H54 (cell line): Measurements from ENCODE around the gene ZBTB1.

Experiments used
- DNase-seq: peaks from one replicate; pipeline ENCODE4 v3.0.0; 2011; ENCODE audit warnings: low spot score, mixed read lengths; ENCODE audit not compliant: insufficient read length
- FAIRE-seq: peaks from 3 replicates; lab custom pipeline; 2011; peaks lifted over from hg19 to GRCh38; lab: Jason Lieb, UNC
- POLR2A ChIP-seq: IDR thresholded peaks from 2 replicates; pipeline ENCODE4 v1.6.1; 2011; ENCODE audit warnings: low read depth, mild to moderate bottlenecking, low read length

ZBTB1 gene

GRCh38 chr14:64504310-64504896 is at the start of gene ZBTB1:
Gene ZBTB1 (plus strand): TSS chr14:64504770. CDS start chr14:64521505, 16,735 bp downstream.
- peak; percentile 50 for DNase-seq
- TF ChIP-seq POLR2A: peak; percentile 55
- FAIRE-seq: no peak

- FAIRE-seq: peak; percentile 67
These were observed 45.0 kb upstream of the ZBTB1 start for GRCh38 chr14:64459405-64460136.

GRCh38 chr14:64461221-64461620 is 43.3 kb upstream of the ZBTB1 start:
- DNase-seq: no peak
- FAIRE-seq: no peak
- TF ChIP-seq POLR2A: no peak

More at GRCh38 chr14:64459405-64460136, 45.0 kb upstream of the ZBTB1 start:
- no peak for TF ChIP-seq POLR2A
- no peak for DNase-seq

- no peak for TF ChIP-seq POLR2A
- FAIRE-seq (no peak), DNase-seq (no peak)
These were observed 41.4 kb upstream of the ZBTB1 start for GRCh38 chr14:64463195-64463594.

GRCh38 chr14:64463873-64464272 is 40.7 kb upstream of the ZBTB1 start:
- DNase-seq (no peak), FAIRE-seq (no peak)
- no peak for TF ChIP-seq POLR2A

- FAIRE-seq: peak; percentile 60
- no peak for TF ChIP-seq POLR2A
- DNase-seq: no peak
These were observed 39.9 kb upstream of the ZBTB1 start for GRCh38 chr14:64464651-64465050.

- TF ChIP-seq POLR2A: no peak
- peak; percentile 44 for DNase-seq
- FAIRE-seq: no peak
These were observed 39.3 kb upstream of the ZBTB1 start, which contains the start of gene AKAP5 for GRCh38 chr14:64465191-64465822. Gene AKAP5 (plus strand): TSS chr14:64465499. CDS start chr14:64468395, 2,896 bp downstream.

- FAIRE-seq (peak; percentile 93), DNase-seq (peak; percentile 18)
- no peak for TF ChIP-seq POLR2A
These were observed 38.6 kb upstream of the ZBTB1 start for GRCh38 chr14:64465831-64466554.

GRCh38 chr14:64467101-64467500 is 37.5 kb upstream of the ZBTB1 start:
- TF ChIP-seq POLR2A: no peak
- FAIRE-seq: peak; percentile 6
- no peak for DNase-seq

GRCh38 chr14:64467566-64467965 is 37.0 kb upstream of the ZBTB1 start:
- FAIRE-seq (peak; percentile 45), DNase-seq (no peak)
- no peak for TF ChIP-seq POLR2A

- TF ChIP-seq POLR2A: no peak
- DNase-seq (no peak), FAIRE-seq (no peak)
These were observed 36.1 kb upstream of the ZBTB1 start for GRCh38 chr14:64468451-64468850.

- no peak for TF ChIP-seq POLR2A
- DNase-seq (no peak), FAIRE-seq (peak; percentile 33)
These were observed 30.5 kb upstream of the ZBTB1 start for GRCh38 chr14:64474041-64474440.

- DNase-seq (no peak), FAIRE-seq (no peak)
- TF ChIP-seq POLR2A: no peak
These were observed 29.9 kb upstream of the ZBTB1 start for GRCh38 chr14:64474698-64475097.
